Transverse colon (tissue), 4 donors: ENCODE data around the gene SLC22A15. TPM values are rescaled to one million over a fixed set of nuclear protein-coding genes. Genes with fewer than 3 reads are reported as not detected.

ENCODE experiments used
- DNase-seq: peaks from one replicate; pipeline ENCODE4 v3.0.0-alpha.2; 2019
- H3K27ac ChIP-seq, 4 donors: fragments of 200-600 bp; sonication (generic); 2 replicates each; pipeline ENCODE4 v1.5.1; 2016 to 2018; ENCODE audit warnings: inconsistent platforms in 4 of 4
- H3K27me3 ChIP-seq: fragments of 200-600 bp; sonication (generic); 2 replicates; pipeline ENCODE4 v1.5.1; 2017; ENCODE audit warnings: inconsistent platforms
- H3K36me3 ChIP-seq, 4 donors: fragments of 200-600 bp; sonication (generic); 2 replicates each; pipeline ENCODE4 v1.5.1; 2017 to 2019; ENCODE audit warnings: inconsistent platforms in 4 of 4
- H3K4me1 ChIP-seq, 4 donors: fragments of 200-600 bp; sonication (generic); 2 replicates each; pipeline ENCODE4 v1.5.1; 2017 to 2020; ENCODE audit warnings: inconsistent platforms in 4 of 4
- H3K4me3 ChIP-seq, 4 donors: fragments of 200-600 bp; sonication (generic); 1 replicate in 1 of 4; 2 replicates in 3 of 4; pipeline versions ENCODE4 v1.5.1 to v1.6.1; 2017 to 2019; ENCODE audit warnings: inconsistent platforms in 4 of 4
- H3K9me3 ChIP-seq, 2 donors: fragments of 200-600 bp; sonication (generic); 2 replicates each; pipeline ENCODE4 v1.5.1; 2017 to 2019; ENCODE audit warnings: inconsistent platforms in 2 of 2
- EP300 ChIP-seq: sonication (generic); formaldehyde crosslinking; IDR thresholded peaks from one replicate; pipeline ENCODE4 v1.6.1; 2017; ENCODE audit warnings: antibody characterized with exemption, low read depth
- POLR2A ChIP-seq: fragments of 450-650 bp; IDR thresholded peaks from one replicate; pipeline ENCODE4 v1.6.1; 2016; ENCODE audit warnings: antibody characterized with exemption, mild to moderate bottlenecking, moderate library complexity
- POLR2AphosphoS5 ChIP-seq, 3 donors: sonication (generic); formaldehyde crosslinking; IDR thresholded peaks; one replicate each; pipeline ENCODE4 v1.6.1; 2016; ENCODE audit warnings: antibody characterized with exemption in 3 of 3
- WGBS, 2 donors: methylation state at CpG; one replicate each; pipeline ENCODE4 v1.1.5; 2018; ENCODE audit warnings: low coverage in 1 of 2; 5-methylcytosine and 5-hydroxymethylcytosine counted together
- in situ Hi-C, 4 donors: fragments of 200-750 bp; cut with MboI; loops; one replicate each; pipeline versions ENCODE4 v1.15.0 to v1.15.1; 2017; ENCODE audit warnings: low sequenced_read_pairs in 3 of 4, low pct_ligation_motif_present in 1 of 4, low pct_unique_long_range_greater_than_20kb in 1 of 4
- intact Hi-C: fragments of 100-400 bp; cut with DNase I; formaldehyde crosslinking; loops from one replicate; pipeline ENCODE4 v1.15.1; 2023; ENCODE audit warnings: low total_unique reads
- total RNA-seq, 4 donors: library from RNA; depleted of rRNA; stranded (reverse); fragments of >200 nt; gene quantifications; one replicate each; pipeline ENCODE4 v1.1.0, GENCODE V29; 2016
- TF ChIP-seq, protein P1 (sequence below), 5 experiments: fragments of 200-600 bp in 3 of 5; fragments of 450-650 bp in 2 of 5; sonication (generic) in 3 of 5; IDR thresholded peaks; 1 replicate in 2 of 5; 2 replicates in 3 of 5; pipeline ENCODE4 v1.5.1; 2016 to 2017; ENCODE audit warnings: antibody characterized with exemption in 5 of 5, inconsistent platforms in 3 of 5, mild to moderate bottlenecking in 2 of 5, moderate library complexity in 1 of 5

Gene SLC22A15
- total RNA-seq, 4 donors from 2014 or later: 1.9 to 5.6 (median 3.4) TPM

DNA sequence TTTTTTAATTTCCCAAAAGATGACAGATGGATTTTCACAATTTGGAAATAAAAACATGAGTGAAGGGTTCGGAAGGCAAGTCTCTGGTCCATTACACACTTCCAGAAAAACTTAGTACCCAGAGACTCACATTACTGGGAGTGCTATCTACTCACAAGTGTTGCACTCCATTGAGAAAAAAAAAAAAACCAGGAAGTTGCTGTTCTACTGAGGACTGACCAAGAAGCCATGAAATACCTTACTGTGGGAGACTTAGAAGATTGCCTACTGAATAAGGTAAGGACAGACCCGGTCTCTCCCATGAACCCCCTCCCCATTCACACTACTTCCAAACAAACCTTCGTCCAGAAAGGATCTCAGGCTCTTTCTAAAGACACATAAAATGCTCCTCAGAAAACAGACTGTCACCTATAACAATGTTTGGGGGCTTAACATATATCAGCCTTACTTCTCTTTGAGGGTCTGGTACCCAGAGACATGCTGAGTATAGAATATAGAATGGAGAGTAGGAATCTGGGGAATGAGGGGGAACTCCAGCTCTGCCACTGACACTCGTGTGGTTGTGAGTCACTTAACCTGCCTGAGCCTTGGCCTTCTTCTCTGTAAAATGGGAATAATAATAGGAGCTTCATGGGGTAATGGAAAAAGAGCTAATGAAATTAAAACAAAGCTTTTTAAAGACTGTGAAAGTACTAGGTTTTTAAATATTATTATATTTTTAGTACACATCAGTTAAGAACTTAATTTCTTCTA lies 136.3 kb downstream of the SLC22A15 start:
- no peaks in the 10 kb centered on the region for H3K27me3 ChIP-seq
- H3K27ac ChIP-seq: peak overlapping the region; percentile 80 to 89 (median 84)
- H3K9me3 ChIP-seq: no peaks in the 10 kb centered on the region
- TF ChIP-seq EP300 (no peak), POLR2AphosphoS5 (IDR thresholded peaks at IDR 0.05) (no peak), POLR2A (no peak)
- TF ChIP-seq, protein P1, sequence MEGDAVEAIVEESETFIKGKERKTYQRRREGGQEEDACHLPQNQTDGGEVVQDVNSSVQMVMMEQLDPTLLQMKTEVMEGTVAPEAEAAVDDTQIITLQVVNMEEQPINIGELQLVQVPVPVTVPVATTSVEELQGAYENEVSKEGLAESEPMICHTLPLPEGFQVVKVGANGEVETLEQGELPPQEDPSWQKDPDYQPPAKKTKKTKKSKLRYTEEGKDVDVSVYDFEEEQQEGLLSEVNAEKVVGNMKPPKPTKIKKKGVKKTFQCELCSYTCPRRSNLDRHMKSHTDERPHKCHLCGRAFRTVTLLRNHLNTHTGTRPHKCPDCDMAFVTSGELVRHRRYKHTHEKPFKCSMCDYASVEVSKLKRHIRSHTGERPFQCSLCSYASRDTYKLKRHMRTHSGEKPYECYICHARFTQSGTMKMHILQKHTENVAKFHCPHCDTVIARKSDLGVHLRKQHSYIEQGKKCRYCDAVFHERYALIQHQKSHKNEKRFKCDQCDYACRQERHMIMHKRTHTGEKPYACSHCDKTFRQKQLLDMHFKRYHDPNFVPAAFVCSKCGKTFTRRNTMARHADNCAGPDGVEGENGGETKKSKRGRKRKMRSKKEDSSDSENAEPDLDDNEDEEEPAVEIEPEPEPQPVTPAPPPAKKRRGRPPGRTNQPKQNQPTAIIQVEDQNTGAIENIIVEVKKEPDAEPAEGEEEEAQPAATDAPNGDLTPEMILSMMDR (IDR thresholded peaks at IDR 0.05): no peak
- DNase-seq: no peak
- in situ Hi-C loops: no loop called here
- H3K4me1 ChIP-seq: peaks cover 0 to 36% (median 17%) of the 10 kb centered on the region in 4 donors
- H3K36me3 ChIP-seq: no peaks in the 10 kb centered on the region
- H3K4me3 ChIP-seq: peak overlapping the region in 1 of 4 donors; percentile 20
- 56 to 83% methylated on average over 2 to 4 of the region's 4 CpGs for WGBS, 2 donors
- intact Hi-C loops: no loop called here

DNA sequence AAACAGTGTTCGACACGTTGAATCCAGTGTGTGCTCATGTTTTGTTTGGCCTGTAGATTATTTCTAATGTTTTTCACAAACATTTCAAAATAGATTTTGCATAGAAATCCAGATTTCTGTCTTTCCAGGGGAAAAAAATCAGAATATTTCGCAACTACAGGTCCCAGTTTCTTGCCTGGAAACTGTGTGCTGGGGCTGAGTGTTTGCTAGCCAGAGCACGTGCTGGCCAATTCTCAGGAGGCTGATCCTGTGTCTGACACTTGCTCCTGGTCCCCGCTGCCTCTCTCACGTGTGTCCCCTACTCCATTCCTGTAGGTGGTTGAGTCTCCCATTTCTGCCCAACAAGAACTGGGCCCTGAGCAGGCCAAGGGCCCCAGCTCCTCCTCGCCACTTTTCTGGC lies 137.3 kb downstream of the SLC22A15 start:
- DNase-seq: no peak
- H3K27ac ChIP-seq: no peak overlapping the region
- in situ Hi-C loops (no loop called here), intact Hi-C loops (no loop called here)
- WGBS, 2 donors: 89 to 94% methylated on average over 4 to 7 of the region's 7 CpGs
- H3K9me3 ChIP-seq: no peaks in the 10 kb centered on the region
- no peak overlapping the region for H3K4me3 ChIP-seq
- TF ChIP-seq POLR2A (no peak), EP300 (no peak), POLR2AphosphoS5 (IDR thresholded peaks at IDR 0.05) (no peak)
- TF ChIP-seq, protein P1 (IDR thresholded peaks at IDR 0.05): no peak
- H3K4me1 ChIP-seq: peaks cover 0 to 36% (median 17%) of the 10 kb centered on the region in 4 donors
- no peaks in the 10 kb centered on the region for H3K27me3 ChIP-seq
- no peaks in the 10 kb centered on the region for H3K36me3 ChIP-seq

DNA sequence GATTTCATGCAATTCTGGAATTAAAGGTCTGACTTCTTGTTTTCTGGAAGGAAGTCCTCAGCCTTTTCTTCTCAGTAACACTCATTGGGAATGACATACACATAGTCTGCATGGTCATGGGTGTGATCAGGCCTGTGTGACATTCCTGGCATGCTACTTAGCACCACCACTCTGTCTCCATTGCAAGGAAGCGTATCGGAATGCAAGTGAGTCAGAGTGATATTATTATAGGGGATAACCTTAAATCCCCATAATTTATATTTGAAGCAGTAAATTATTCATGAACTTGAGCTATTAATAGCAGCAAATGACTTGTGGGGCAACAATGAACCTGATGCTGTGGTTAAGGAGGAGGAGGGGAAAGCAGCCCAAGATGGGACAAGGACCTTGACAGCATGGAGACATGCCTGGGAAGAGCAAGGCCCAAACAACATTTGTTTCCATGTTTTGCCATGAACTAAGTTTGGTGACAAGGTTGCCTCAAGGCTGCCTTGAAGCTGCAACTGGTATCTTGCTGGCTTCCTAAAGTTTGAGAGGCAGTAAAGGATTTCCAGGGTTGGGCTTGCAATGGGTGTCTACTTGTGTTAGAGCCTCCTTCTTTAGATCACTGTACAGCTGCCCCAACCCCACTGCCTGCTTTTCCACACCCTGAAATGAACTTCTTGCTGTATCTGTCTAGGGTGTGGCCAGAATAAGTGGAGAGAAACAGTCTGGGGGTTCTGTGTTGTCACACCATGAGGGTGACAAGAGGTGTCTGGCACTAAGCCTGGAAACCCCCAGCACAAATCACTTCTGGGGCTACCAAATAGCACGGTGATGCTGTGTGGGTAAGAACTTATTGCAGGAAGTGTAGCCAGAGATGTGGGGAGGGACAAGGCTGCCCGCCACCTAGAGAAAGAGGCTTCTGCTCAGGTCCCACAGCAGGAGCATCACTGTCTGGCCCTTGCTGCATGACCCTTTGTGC lies 139.4 kb downstream of the SLC22A15 start:
- intact Hi-C loops (no loop called here), in situ Hi-C loops (no loop called here)
- Histone ChIP-seq H3K9me3 (no peaks in the 10 kb centered on the region), H3K27ac (no peak overlapping the region), H3K36me3 (no peaks in the 10 kb centered on the region), H3K4me1 (peaks cover 0 to 22% (median 10%) of the 10 kb centered on the region in 4 donors), H3K27me3 (no peaks in the 10 kb centered on the region), H3K4me3 (no peak overlapping the region)
- TF ChIP-seq, protein P1 (IDR thresholded peaks at IDR 0.05): no peak
- no peak for TF ChIP-seq POLR2A
- TF ChIP-seq POLR2AphosphoS5 (IDR thresholded peaks at IDR 0.05): no peak
- no peak for TF ChIP-seq EP300
- 89 to 91% methylated on average over 3 to 4 of the region's 4 CpGs for WGBS, 2 donors
- no peak for DNase-seq

DNA sequence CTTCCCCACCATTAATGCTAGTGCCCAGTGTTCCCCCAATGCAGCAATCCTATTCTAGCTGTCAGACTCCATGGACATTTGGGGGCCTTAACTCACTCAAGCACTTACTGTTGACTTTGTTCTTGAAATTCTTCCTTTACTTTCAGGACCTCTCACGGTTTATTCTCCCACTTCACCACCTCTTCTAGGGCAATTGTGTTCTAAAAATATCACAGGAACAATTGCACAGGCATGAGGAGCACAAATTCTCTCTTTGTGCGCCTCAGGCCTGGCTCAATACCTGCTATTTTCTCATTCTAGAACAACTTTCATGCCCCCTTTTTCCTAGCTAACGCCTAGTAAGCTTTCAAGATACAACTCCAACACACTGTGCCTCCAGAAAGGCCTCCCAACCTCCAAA lies 142.2 kb downstream of the SLC22A15 start:
- Histone ChIP-seq H3K27me3 (no peaks in the 10 kb centered on the region), H3K27ac (no peak overlapping the region), H3K4me1 (peaks cover 0 to 13% (median 7%) of the 10 kb centered on the region in 4 donors), H3K9me3 (no peaks in the 10 kb centered on the region), H3K36me3 (no peaks in the 10 kb centered on the region), H3K4me3 (no peak overlapping the region)
- no peak for DNase-seq
- intact Hi-C loops: no loop called here
- TF ChIP-seq POLR2A (no peak), EP300 (no peak), POLR2AphosphoS5 (IDR thresholded peaks at IDR 0.05) (no peak)
- TF ChIP-seq, protein P1 (IDR thresholded peaks at IDR 0.05): no peak
- in situ Hi-C loops: no loop called here
- 77 to 89% methylated on average over 3 of the region's 3 CpGs for WGBS, 2 donors
